ENCODE measurements around the gene MYO5B. TPM values are rescaled to one million over a fixed set of nuclear protein-coding genes. Genes with fewer than 3 reads are reported as not detected.

MYO5B gene
- total and polyA plus RNA-seq, 2 of the 4 experiments (the other 2 are of a cell fraction), result 0.24 to 0.54 TPM

DNA sequence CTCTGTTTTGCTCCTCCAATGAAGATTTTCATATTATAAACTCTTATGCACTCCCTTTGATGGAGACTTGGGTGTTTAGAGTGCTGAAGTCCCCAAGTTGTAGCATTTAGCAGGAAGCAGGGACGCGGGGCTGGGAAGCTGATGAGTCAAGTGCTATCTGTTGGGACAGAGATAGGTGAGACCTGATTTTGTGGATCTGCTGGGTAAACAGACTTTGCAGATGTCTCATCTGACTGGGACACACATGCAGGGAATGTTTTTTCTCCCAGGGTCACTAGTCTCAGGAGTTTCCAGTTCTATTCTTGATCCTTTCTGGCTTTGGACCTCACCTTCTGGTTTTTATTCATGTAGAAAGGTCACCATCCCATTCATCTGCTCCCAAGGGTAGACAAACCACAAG, 301.9 kb downstream of the MYO5B start:
- H2BK5ac ChIP-seq (ENCODE audit: low read depth, low read length, poor library complexity, severe bottlenecking), result no peak overlapping the region
- no peak overlapping the region for H2BK120ac ChIP-seq (ENCODE audit: low read depth, low read length)
- H3K79me1 ChIP-seq (ENCODE audit: low read depth in 1 of 2, low read length in 2 of 2), result no peaks in the 10 kb centered on the region
- DNase-seq, result no peak
- no peak overlapping the region for H3K23ac ChIP-seq (ENCODE audit: low read depth, low read length)
- in situ Hi-C loops (cut with MboI; ENCODE audit: low sequenced_read_pairs) (no loop called here), dilution Hi-C loops (cut with HindIII; ENCODE audit: low sequenced_read_pairs, unreplicated experiment) (no loop called here), intact Hi-C loops (cut with micrococcal nuclease) (no loop called here)
- no peaks in the 10 kb centered on the region for H3K4me1 ChIP-seq (ENCODE audit: control insufficient read depth, insufficient read depth, low read length)
- H2AFZ ChIP-seq (replicated peaks; ENCODE audit: low read length, poor library complexity), result no peak overlapping the region
- H3K27me3 ChIP-seq (ENCODE audit: control insufficient read depth, insufficient read depth, low read length), result peaks cover 6% of the 10 kb centered on the region
- no peak overlapping the region for H3K18ac ChIP-seq (ENCODE audit: low read depth, low read length)
- ChIA-PET CTCF (no interaction called here), POLR2A (ENCODE audit: unreplicated experiment) (no interaction called here)
- no peak overlapping the region for H3K9ac ChIP-seq (ENCODE audit: low read depth, low read length)
- no peak overlapping the region for H3K4me2 ChIP-seq (ENCODE audit: low read depth, low read length)
- no peak overlapping the region for H2BK20ac ChIP-seq (ENCODE audit: low read depth, low read length)
- no CpG with 5 or more reads among the region's 2 CpGs for WGBS, 2 experiments (ENCODE audit: extremely low coverage in 2 of 2, insufficient read length in 1 of 2)
- H4K20me1 ChIP-seq (ENCODE audit: insufficient read depth, low read length), result no peaks in the 10 kb centered on the region
- TF ChIP-seq CHD1 (IDR thresholded peaks at IDR 0.05; ENCODE audit: low read depth, low read length), result no peak
- no peak for TF ChIP-seq FOS (IDR thresholded peaks at IDR 0.05; ENCODE audit: low read depth, low read length)
- no peak for TF ChIP-seq CTCF (conservative IDR thresholded peaks at IDR 0.05; ENCODE audit: low read depth, low read length)
- TF ChIP-seq CEBPB (IDR thresholded peaks at IDR 0.05; ENCODE audit: low read depth, low read length), result no peak
- no peak for TF ChIP-seq ELK1 (IDR thresholded peaks at IDR 0.05; ENCODE audit: borderline replicate concordance, low read depth, low read length)
- TF ChIP-seq MAFK (IDR thresholded peaks at IDR 0.05; ENCODE audit: low read depth, low read length), result no peak
- TF ChIP-seq RFX5 (IDR thresholded peaks at IDR 0.05; ENCODE audit: low read depth, low read length), result no peak
- no peak for TF ChIP-seq NFE2L2 (IDR thresholded peaks at IDR 0.05; ENCODE audit: low read depth, low read length)
- H3K9me3 ChIP-seq (ENCODE audit: control insufficient read depth, insufficient read depth, low read length), result no peaks in the 10 kb centered on the region
- no peak overlapping the region for H2BK15ac ChIP-seq (ENCODE audit: low read depth, low read length)
- no peak overlapping the region for H4K5ac ChIP-seq (ENCODE audit: low read depth, low read length)
- H4K91ac ChIP-seq (ENCODE audit: insufficient read depth, low read depth, low read length), result no peak overlapping the region
- H3K14ac ChIP-seq (replicated peaks; ENCODE audit: low read depth, low read length), result no peak overlapping the region
- peaks cover 3% of the 10 kb centered on the region; the same call in 1 of the 2 replicates for H3K9me1 ChIP-seq (ENCODE audit: insufficient read depth, low read length)
- H3K56ac ChIP-seq (ENCODE audit: extremely low read depth, insufficient read depth, low read length), result no peak overlapping the region
- no peak overlapping the region for H2AK9ac ChIP-seq (replicated peaks; ENCODE audit: low read depth, low read length, poor library complexity)
- no peak overlapping the region for H3K4me3 ChIP-seq (ENCODE audit: insufficient read depth, low read depth, low read length)
- H3K4ac ChIP-seq (ENCODE audit: low read depth, low read length), result no peak overlapping the region
- no peaks in the 10 kb centered on the region for H3K36me3 ChIP-seq (ENCODE audit: control insufficient read depth, insufficient read depth, low read length)
- no TSS peak for BruUV-seq (replicated peaks)
- no peak for ATAC-seq (ENCODE audit: low read depth)
- H2AK5ac ChIP-seq (ENCODE audit: low read depth, low read length), result no peak overlapping the region
- H3K27ac ChIP-seq (ENCODE audit: insufficient read depth, low read length), result no peak overlapping the region
- H4K8ac ChIP-seq (ENCODE audit: low read depth in 2 of 2, low read length in 2 of 2), result no peak overlapping the region

All from IMR-90 (cell line).